ENCODE measurements around the gene MAPK7.

The MAPK7 gene

GRCh38 chr17:19414396-19415280, 36.3 kb downstream of the MAPK7 start:
- DNase-seq (ENCODE audit: insufficient read length, low spot score) (no peak), FAIRE-seq (no peak)

GRCh38 chr17:19415311-19415710, 37.0 kb downstream of the MAPK7 start:
- DNase-seq (ENCODE audit: insufficient read length, low spot score) (no peak), FAIRE-seq (no peak)

- DNase-seq (ENCODE audit: insufficient read length, low spot score) (no peak), FAIRE-seq (no peak)
Observed at GRCh38 chr17:19415806-19416775, 37.8 kb downstream of the MAPK7 start.

GRCh38 chr17:19417611-19418010, 39.3 kb downstream of the MAPK7 start:
- DNase-seq (ENCODE audit: insufficient read length, low spot score): no peak
- FAIRE-seq: no peak

GRCh38 chr17:19418251-19418992, 40.1 kb downstream of the MAPK7 start:
- no peak for DNase-seq (ENCODE audit: insufficient read length, low spot score)
- FAIRE-seq: no peak

GRCh38 chr17:19421219-19421618, 42.9 kb downstream of the MAPK7 start:
- no peak for FAIRE-seq
- no peak for DNase-seq (ENCODE audit: insufficient read length, low spot score)

GRCh38 chr17:19421926-19422325, 43.6 kb downstream of the MAPK7 start:
- FAIRE-seq: no peak
- DNase-seq (ENCODE audit: insufficient read length, low spot score): no peak

GRCh38 chr17:19424934-19425868, 46.9 kb downstream of the MAPK7 start:
- FAIRE-seq: no peak

GRCh38 chr17:19426631-19427030, 48.3 kb downstream of the MAPK7 start:
- no peak for FAIRE-seq
- no peak for DNase-seq (ENCODE audit: insufficient read length, low spot score)

More at GRCh38 chr17:19424934-19425868, 46.9 kb downstream of the MAPK7 start:
- no peak for DNase-seq (ENCODE audit: insufficient read length, low spot score)

GRCh38 chr17:19431691-19432090, 53.4 kb downstream of the MAPK7 start:
- FAIRE-seq: no peak
- no peak for DNase-seq (ENCODE audit: insufficient read length, low spot score)
